Right hindlimb (tissue), 1 donor: Measurements from ENCODE around the gene LRP1B.
"Not testable (repeated sequence)": the region's sequence is repeated elsewhere in the genome, so short reads cannot be mapped to it uniquely, and the experiment has no call there.

Experiments
- DNase-seq: peaks from one replicate; pipeline ENCODE4 v3.0.0-alpha.2; 2018

LRP1B gene

GRCh38 chr2:142100139-142100873, 30.5 kb downstream of the LRP1B start:
- DNase-seq = no peak

- DNase-seq = no peak
These were observed 33.1 kb downstream of the LRP1B start for GRCh38 chr2:142097711-142098110.

- DNase-seq = no peak
These were observed 35.2 kb downstream of the LRP1B start for GRCh38 chr2:142095647-142096046.

GRCh38 chr2:142094233-142094632, 36.6 kb downstream of the LRP1B start:
- DNase-seq = no peak

GRCh38 chr2:142088058-142088568, 42.7 kb downstream of the LRP1B start:
- no peak for DNase-seq

- DNase-seq = not testable (repeated sequence)
These were observed 43.2 kb downstream of the LRP1B start for GRCh38 chr2:142087585-142087984.

- DNase-seq = no peak
These were observed 48.4 kb downstream of the LRP1B start for GRCh38 chr2:142082368-142082767.

GRCh38 chr2:142076317-142076716, 54.5 kb downstream of the LRP1B start:
- no peak for DNase-seq

- DNase-seq = no peak
These were observed 55.0 kb downstream of the LRP1B start for GRCh38 chr2:142075826-142076225.

- DNase-seq = no peak
These were observed 61.4 kb downstream of the LRP1B start for GRCh38 chr2:142069251-142069888.

- no peak for DNase-seq
These were observed 65.1 kb downstream of the LRP1B start for GRCh38 chr2:142065700-142066099.

GRCh38 chr2:142065156-142065555, 65.7 kb downstream of the LRP1B start:
- no peak for DNase-seq

- DNase-seq = no peak
These were observed 69.1 kb downstream of the LRP1B start for GRCh38 chr2:142061733-142062132.

GRCh38 chr2:142058149-142058548, 72.7 kb downstream of the LRP1B start:
- no peak for DNase-seq

- DNase-seq = no peak
These were observed 74.0 kb downstream of the LRP1B start for GRCh38 chr2:142056784-142057183.

GRCh38 chr2:142052220-142052863, 78.5 kb downstream of the LRP1B start:
- no peak for DNase-seq

GRCh38 chr2:142048581-142048980, 82.2 kb downstream of the LRP1B start:
- no peak for DNase-seq

- DNase-seq = no peak
These were observed 85.2 kb downstream of the LRP1B start for GRCh38 chr2:142045641-142046040.

- no peak for DNase-seq
These were observed 86.6 kb downstream of the LRP1B start for GRCh38 chr2:142044197-142044596.

GRCh38 chr2:142042536-142043199, 88.1 kb downstream of the LRP1B start:
- DNase-seq = no peak

GRCh38 chr2:142041996-142042395, 88.8 kb downstream of the LRP1B start:
- no peak for DNase-seq

GRCh38 chr2:142041105-142041504, 89.7 kb downstream of the LRP1B start:
- no peak for DNase-seq

GRCh38 chr2:142040556-142040955, 90.3 kb downstream of the LRP1B start:
- no peak for DNase-seq
